ENCODE measurements around the gene RCVRN. TPM values are rescaled to one million over a fixed set of nuclear protein-coding genes. Genes with fewer than 3 reads are reported as not detected.

The RCVRN gene
- total and polyA plus RNA-seq, 2 of the 4 experiments (the other 2 are of a cell fraction) = not detected

DNA sequence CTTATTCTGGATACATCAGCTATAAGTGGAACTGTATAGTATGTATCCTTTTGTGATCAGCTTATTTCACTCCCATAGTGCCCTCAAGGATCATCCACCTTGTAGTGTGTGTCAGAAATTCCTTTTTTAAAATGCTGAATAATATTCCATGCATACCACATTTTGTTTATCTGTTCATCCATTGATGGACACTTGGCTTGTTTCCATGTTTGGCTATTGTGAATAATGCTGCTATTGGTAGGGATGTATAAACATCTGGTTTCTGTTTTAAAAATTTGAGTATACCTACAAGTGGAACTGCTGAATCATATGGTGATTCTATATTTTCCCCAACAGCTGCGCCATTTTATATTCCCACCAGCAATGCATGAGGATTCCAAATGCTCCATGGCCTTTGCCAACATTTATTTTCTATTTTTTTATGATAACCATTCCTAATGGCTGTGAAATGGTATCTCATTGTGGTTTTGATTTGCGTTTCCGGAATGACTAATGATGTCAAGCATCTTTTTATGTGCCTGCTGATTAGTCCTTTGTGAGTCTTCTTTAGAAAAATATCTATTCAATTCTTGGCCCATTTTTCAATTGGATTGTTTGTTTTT, 11.6 kb downstream of the RCVRN start:
- H3K4me2 ChIP-seq (ENCODE audit: low read depth, low read length) = no peak overlapping the region
- no peak overlapping the region for H3K9ac ChIP-seq (ENCODE audit: low read depth, low read length)
- H3K9me1 ChIP-seq (ENCODE audit: insufficient read depth, low read length) = no peaks in the 10 kb centered on the region
- H3K18ac ChIP-seq (ENCODE audit: low read depth, low read length) = no peak overlapping the region
- H3K9me3 ChIP-seq (ENCODE audit: control insufficient read depth, insufficient read depth, low read length) = no peaks in the 10 kb centered on the region
- H4K20me1 ChIP-seq (ENCODE audit: insufficient read depth, low read length) = no peaks in the 10 kb centered on the region
- H2BK120ac ChIP-seq (ENCODE audit: low read depth, low read length) = no peak overlapping the region
- no peaks in the 10 kb centered on the region for H3K79me1 ChIP-seq (ENCODE audit: low read depth in 1 of 2, low read length in 2 of 2)
- H2BK5ac ChIP-seq (ENCODE audit: low read depth, low read length, poor library complexity, severe bottlenecking) = no peak overlapping the region
- H3K4me3 ChIP-seq (ENCODE audit: insufficient read depth, low read depth, low read length) = no peak overlapping the region
- H3K56ac ChIP-seq (ENCODE audit: extremely low read depth, insufficient read depth, low read length) = no peak overlapping the region
- no CpG with 5 or more reads among the region's 3 CpGs for WGBS, 2 experiments (ENCODE audit: extremely low coverage in 2 of 2, insufficient read length in 1 of 2)
- no peaks in the 10 kb centered on the region for H3K36me3 ChIP-seq (ENCODE audit: control insufficient read depth, insufficient read depth, low read length)
- no peak overlapping the region for H4K5ac ChIP-seq (ENCODE audit: low read depth, low read length)
- no peak overlapping the region for H2AK9ac ChIP-seq (replicated peaks; ENCODE audit: low read depth, low read length, poor library complexity)
- no TSS peak for BruUV-seq (replicated peaks)
- no peak overlapping the region for H3K4ac ChIP-seq (ENCODE audit: low read depth, low read length)
- H2AK5ac ChIP-seq (ENCODE audit: low read depth, low read length) = no peak overlapping the region
- ChIA-PET POLR2A (ENCODE audit: unreplicated experiment) (no interaction called here), CTCF (no interaction called here)
- intact Hi-C loops (cut with micrococcal nuclease) = no loop called here
- DNase-seq (peak; percentile 42), ATAC-seq (ENCODE audit: low read depth) (no peak; the same call in 1 of the 2 replicates)
- H3K4me1 ChIP-seq (ENCODE audit: control insufficient read depth, insufficient read depth, low read length) = no peaks in the 10 kb centered on the region
- no peak overlapping the region for H2BK20ac ChIP-seq (ENCODE audit: low read depth, low read length)
- H2AFZ ChIP-seq (replicated peaks; ENCODE audit: low read length, poor library complexity) = no peak overlapping the region
- no peak overlapping the region for H4K8ac ChIP-seq (ENCODE audit: low read depth in 2 of 2, low read length in 2 of 2)
- TF ChIP-seq, protein P1, sequence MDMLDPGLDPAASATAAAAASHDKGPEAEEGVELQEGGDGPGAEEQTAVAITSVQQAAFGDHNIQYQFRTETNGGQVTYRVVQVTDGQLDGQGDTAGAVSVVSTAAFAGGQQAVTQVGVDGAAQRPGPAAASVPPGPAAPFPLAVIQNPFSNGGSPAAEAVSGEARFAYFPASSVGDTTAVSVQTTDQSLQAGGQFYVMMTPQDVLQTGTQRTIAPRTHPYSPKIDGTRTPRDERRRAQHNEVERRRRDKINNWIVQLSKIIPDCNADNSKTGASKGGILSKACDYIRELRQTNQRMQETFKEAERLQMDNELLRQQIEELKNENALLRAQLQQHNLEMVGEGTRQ (IDR thresholded peaks at IDR 0.05; ENCODE audit: low read depth, low read length) = no peak
- TF ChIP-seq MXI1 (IDR thresholded peaks at IDR 0.05; ENCODE audit: borderline replicate concordance, low read depth, low read length) = no peak
- TF ChIP-seq BHLHE40 (IDR thresholded peaks at IDR 0.05; ENCODE audit: low read depth, low read length) = no peak
- TF ChIP-seq, protein P2, sequence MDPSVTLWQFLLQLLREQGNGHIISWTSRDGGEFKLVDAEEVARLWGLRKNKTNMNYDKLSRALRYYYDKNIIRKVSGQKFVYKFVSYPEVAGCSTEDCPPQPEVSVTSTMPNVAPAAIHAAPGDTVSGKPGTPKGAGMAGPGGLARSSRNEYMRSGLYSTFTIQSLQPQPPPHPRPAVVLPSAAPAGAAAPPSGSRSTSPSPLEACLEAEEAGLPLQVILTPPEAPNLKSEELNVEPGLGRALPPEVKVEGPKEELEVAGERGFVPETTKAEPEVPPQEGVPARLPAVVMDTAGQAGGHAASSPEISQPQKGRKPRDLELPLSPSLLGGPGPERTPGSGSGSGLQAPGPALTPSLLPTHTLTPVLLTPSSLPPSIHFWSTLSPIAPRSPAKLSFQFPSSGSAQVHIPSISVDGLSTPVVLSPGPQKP (IDR thresholded peaks at IDR 0.05; ENCODE audit: borderline replicate concordance, low read depth, low read length) = no peak
- no peak for TF ChIP-seq POLR2A (IDR thresholded peaks at IDR 0.05; ENCODE audit: low read depth, low read length)
- H3K23ac ChIP-seq (ENCODE audit: low read depth, low read length) = no peak overlapping the region
- H4K91ac ChIP-seq (ENCODE audit: insufficient read depth, low read depth, low read length) = no peak overlapping the region
- dilution Hi-C loops (cut with HindIII; ENCODE audit: low sequenced_read_pairs, unreplicated experiment) = no loop called here
- in situ Hi-C loops (cut with MboI; ENCODE audit: low sequenced_read_pairs) = no loop called here
- no peak overlapping the region for H3K14ac ChIP-seq (replicated peaks; ENCODE audit: low read depth, low read length)
- no peak overlapping the region for H2BK15ac ChIP-seq (ENCODE audit: low read depth, low read length)
- no peaks in the 10 kb centered on the region; the same call in 1 of the 2 replicates for H3K27me3 ChIP-seq (ENCODE audit: control insufficient read depth, insufficient read depth, low read length)
- H3K27ac ChIP-seq (ENCODE audit: insufficient read depth, low read length) = no peak overlapping the region

Measured in IMR-90 (cell line).